Activated B cell treated with CpG ODN at 0.5 μM for 24 hours (primary cell): ENCODE measurements around the gene SLC8A2. TPM values are rescaled to one million over a fixed set of nuclear protein-coding genes. Genes with fewer than 3 reads are reported as not detected.

Experiments used
- ATAC-seq: fragments of 200-7000 bp; cut with Tn5 transposase; one replicate; pipeline ENCODE4 v1.10.0; 2021; ENCODE audit warnings: low read depth, mild to moderate bottlenecking, moderate library complexity
- CTCF ChIA-PET: fragments of 350-600 bp; sonication (Branson Sonifier 250); formaldehyde crosslinking; loops from one replicate; lab custom pipeline; 2021; ENCODE audit warnings: antibody characterized with exemption; lab: Charles Lee
- POLR2A ChIA-PET: fragments of 350-600 bp; sonication (Branson Sonifier 250); formaldehyde crosslinking; loops from one replicate; lab custom pipeline; 2021; ENCODE audit warnings: antibody characterized with exemption; lab: Charles Lee
- DNase-seq: peaks from one replicate; pipeline ENCODE4 v3.0.0; 2022
- H3K27ac Mint-ChIP-seq: one replicate; pipeline ENCODE4 v1.8.0; 2020; ENCODE audit warnings: mixed read lengths
- H3K27me3 Mint-ChIP-seq: one replicate; pipeline ENCODE4 v1.8.0; 2021; ENCODE audit warnings: mixed read lengths
- H3K36me3 Mint-ChIP-seq: one replicate; pipeline ENCODE4 v1.8.0; 2021; ENCODE audit warnings: low read depth, mixed read lengths
- H3K4me1 Mint-ChIP-seq: one replicate; pipeline ENCODE4 v1.8.0; 2021; ENCODE audit warnings: mixed read lengths
- H3K4me3 Mint-ChIP-seq: one replicate; pipeline ENCODE4 v1.8.0; 2020; ENCODE audit warnings: mild to moderate bottlenecking, mixed read lengths
- H3K9me3 Mint-ChIP-seq: one replicate; pipeline ENCODE4 v1.8.0; 2020; ENCODE audit warnings: mixed read lengths
- intact Hi-C: fragments of 100-400 bp; cut with micrococcal nuclease; formaldehyde crosslinking; loops from one replicate; pipeline ENCODE4 v1.15.1; 2024
- total RNA-seq: library from RNA; stranded (reverse); gene quantifications from 2 replicates; pipeline ENCODE4 v1.2.3, GENCODE V29; 2022
- TF ChIP-seq, protein P1 (sequence below): fragments of 200-600 bp; IDR thresholded peaks from one replicate; pipeline ENCODE4 v1.8.0; 2022; ENCODE audit warnings: antibody characterized with exemption, mild to moderate bottlenecking

Gene SLC8A2
- total RNA-seq, 1 donor from 2014 or later: not detected

DNA sequence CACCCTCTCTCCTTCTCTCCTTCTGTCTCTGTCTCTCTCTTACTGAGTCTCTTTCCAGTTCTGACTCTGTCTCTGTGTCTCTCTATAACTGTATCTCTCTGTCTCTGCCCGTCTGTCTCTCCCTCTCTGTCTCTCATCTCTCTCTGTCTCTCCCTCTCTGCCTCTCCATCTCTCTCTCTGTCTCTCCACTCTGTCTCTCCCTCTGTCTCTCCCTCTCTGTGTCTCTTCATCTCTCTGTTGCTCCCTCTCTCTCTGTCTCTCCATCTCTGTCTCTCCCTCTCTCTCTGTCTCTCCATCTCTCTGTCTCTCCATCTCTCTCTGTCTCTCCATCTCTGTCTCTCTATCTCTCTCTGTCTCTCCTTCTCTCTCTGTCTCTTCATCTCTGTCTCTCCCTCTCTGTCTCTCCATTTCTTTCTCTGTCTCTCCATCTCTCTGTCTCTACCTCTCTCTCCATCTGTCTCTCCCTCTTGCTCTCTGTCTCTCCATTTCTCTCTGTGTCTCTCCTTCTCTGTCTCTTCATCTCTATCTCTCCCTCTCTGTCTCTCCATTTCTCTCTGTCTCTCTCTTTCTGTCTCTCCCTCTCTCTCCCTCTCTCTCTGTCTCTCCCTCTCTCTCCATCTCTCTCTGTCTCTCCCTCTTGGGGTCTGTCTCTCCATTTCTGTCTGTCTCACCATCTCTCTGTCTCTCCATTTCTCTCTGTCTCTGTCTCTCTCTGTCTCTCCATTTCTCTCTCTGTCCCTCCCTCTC lies 49.1 kb downstream of the SLC8A2 start:
- Mint-ChIP-seq H3K4me1 (peaks cover 11% of the 10 kb centered on the region), H3K27ac (no peak overlapping the region), H3K9me3 (no peaks in the 10 kb centered on the region), H3K4me3 (no peak overlapping the region), H3K36me3 (no peaks in the 10 kb centered on the region), H3K27me3 (peaks cover 64% of the 10 kb centered on the region)
- DNase-seq (no peak), ATAC-seq (no peak)
- ChIA-PET POLR2A (interaction anchor here (0.7 kb wide), 1 partner anchor 837 kb away, joined by 3 read pairs; no protein-coding TSS in a partner anchor), CTCF (no interaction called here)
- TF ChIP-seq, protein P1, sequence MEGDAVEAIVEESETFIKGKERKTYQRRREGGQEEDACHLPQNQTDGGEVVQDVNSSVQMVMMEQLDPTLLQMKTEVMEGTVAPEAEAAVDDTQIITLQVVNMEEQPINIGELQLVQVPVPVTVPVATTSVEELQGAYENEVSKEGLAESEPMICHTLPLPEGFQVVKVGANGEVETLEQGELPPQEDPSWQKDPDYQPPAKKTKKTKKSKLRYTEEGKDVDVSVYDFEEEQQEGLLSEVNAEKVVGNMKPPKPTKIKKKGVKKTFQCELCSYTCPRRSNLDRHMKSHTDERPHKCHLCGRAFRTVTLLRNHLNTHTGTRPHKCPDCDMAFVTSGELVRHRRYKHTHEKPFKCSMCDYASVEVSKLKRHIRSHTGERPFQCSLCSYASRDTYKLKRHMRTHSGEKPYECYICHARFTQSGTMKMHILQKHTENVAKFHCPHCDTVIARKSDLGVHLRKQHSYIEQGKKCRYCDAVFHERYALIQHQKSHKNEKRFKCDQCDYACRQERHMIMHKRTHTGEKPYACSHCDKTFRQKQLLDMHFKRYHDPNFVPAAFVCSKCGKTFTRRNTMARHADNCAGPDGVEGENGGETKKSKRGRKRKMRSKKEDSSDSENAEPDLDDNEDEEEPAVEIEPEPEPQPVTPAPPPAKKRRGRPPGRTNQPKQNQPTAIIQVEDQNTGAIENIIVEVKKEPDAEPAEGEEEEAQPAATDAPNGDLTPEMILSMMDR: no peak
- intact Hi-C loops: no loop called here

DNA sequence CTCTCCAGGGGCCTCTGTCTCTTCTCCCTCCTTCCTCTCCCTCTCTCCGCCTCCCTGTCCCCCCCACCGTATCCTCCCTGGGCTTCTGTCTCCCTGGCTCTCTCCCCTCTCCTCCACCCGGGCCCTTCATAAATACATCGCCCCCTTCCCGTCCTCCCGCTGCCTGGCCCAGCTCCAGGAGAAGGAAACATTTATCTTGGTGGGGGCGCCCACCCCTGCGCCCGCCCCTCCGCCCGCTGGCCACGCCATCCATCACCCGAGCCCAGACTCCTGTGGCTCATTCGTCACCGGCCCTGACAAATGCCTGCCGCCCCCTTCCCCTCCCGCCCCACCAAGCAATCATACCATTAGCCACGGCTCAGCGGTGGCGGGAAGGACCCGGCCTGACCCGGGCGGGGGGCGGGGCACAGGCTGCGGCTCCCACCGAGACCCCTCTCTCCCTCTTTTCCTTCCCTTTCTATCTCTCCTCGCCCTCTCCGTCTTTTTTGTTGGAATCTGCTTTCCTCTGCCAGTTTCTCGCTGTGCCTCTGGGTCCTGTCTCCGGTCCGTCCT lies 49.8 kb downstream of the SLC8A2 start:
- intact Hi-C loops: no loop called here
- no peaks in the 10 kb centered on the region for H3K36me3 Mint-ChIP-seq
- H3K9me3 Mint-ChIP-seq: no peaks in the 10 kb centered on the region
- H3K27me3 Mint-ChIP-seq: peaks cover 69% of the 10 kb centered on the region
- H3K27ac Mint-ChIP-seq: no peak overlapping the region
- no peak overlapping the region for H3K4me3 Mint-ChIP-seq
- ChIA-PET CTCF (no interaction called here), POLR2A (interaction anchor here (0.7 kb wide), 1 partner anchor 838 kb away, joined by 3 read pairs; no protein-coding TSS in a partner anchor)
- TF ChIP-seq, protein P1: no peak
- no peak for DNase-seq
- no peak for ATAC-seq
- H3K4me1 Mint-ChIP-seq: peaks cover 14% of the 10 kb centered on the region

DNA sequence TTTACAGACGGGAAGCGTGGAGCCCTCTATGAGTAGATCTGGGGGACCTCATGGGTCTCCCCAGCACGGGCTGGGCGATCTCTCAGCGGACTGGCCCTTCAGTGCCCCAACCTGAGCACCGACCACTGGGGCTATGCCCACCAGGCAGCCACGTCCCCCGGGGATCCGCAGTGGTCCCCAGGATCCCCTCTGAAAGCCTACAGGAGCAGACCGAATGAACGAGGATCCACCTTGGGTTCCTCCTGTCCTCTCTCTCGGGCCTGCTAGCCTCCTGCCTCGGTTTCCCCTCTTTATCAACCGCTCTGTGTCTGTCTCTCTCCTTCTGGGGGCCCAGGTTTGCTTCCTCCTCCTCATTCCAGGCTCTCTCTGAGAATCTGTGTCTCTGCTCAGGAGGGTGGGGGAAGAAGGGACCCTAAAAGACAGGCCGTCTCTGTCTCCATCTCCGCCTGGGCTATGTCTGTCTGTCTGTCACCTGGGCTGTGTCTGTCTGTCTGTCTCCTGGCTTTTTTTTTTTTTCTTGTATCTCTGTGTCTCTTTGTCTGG lies 50.4 kb downstream of the SLC8A2 start:
- no peak overlapping the region for H3K4me3 Mint-ChIP-seq
- TF ChIP-seq, protein P1: no peak
- DNase-seq (no peak), ATAC-seq (no peak)
- ChIA-PET CTCF (interaction anchor here (0.6 kb wide), 1 partner anchor 135 kb away, joined by 3 read pairs; no protein-coding TSS in a partner anchor), POLR2A (no interaction called here)
- H3K36me3 Mint-ChIP-seq: no peaks in the 10 kb centered on the region
- H3K27ac Mint-ChIP-seq: no peak overlapping the region
- peaks cover 71% of the 10 kb centered on the region for H3K27me3 Mint-ChIP-seq
- no peaks in the 10 kb centered on the region for H3K9me3 Mint-ChIP-seq
- peaks cover 14% of the 10 kb centered on the region for H3K4me1 Mint-ChIP-seq
- intact Hi-C loops: no loop called here

DNA sequence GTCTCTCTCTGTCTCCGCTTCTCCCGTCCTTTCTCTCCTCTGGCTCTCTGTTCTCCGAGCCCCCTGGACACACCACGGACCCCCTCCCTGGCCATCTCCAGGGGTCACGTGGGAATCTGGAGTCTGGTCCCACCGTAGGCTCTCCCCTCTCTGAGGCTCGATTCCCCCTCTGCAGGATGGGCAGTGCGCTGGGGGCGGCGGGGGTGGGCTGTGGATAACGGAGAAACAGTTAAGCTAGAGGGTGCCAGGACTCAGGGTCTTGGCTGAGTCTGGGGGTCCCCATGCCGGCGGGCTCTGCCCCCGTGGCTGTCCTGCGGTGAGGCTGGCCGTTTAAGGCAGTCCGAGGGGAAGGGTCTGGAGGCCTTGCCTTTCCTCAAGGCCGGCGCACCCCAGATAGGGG lies 51.9 kb downstream of the SLC8A2 start:
- ATAC-seq (no peak), DNase-seq (no peak)
- Mint-ChIP-seq H3K27ac (no peak overlapping the region), H3K4me3 (no peak overlapping the region), H3K36me3 (no peaks in the 10 kb centered on the region), H3K27me3 (peaks cover 68% of the 10 kb centered on the region), H3K4me1 (peaks cover 14% of the 10 kb centered on the region), H3K9me3 (no peaks in the 10 kb centered on the region)
- ChIA-PET CTCF (no interaction called here), POLR2A (interaction anchor here (0.5 to 0.6 kb wide), 3 partner anchors 38 to 609 kb away, joined by 3 to 5 read pairs (median 4); no protein-coding TSS in a partner anchor)
- TF ChIP-seq, protein P1: no peak
- intact Hi-C loops: no loop called here
